GM19452 (cell line): ENCODE data around the gene ANK2.
A peak's percentile ranks its signal among the peaks of the same experiment; 100 is the strongest.

ENCODE experiments used
- ATAC-seq: cut with Tn5 transposase; IDR thresholded peaks from one replicate; pipeline ENCODE4 v1.9.1; 2021; ENCODE audit not compliant: unreplicated experiment

Gene ANK2

GRCh38 chr4:113330200-113330599 is 280.7 kb downstream of the ANK2 start:
- no peak for ATAC-seq

GRCh38 chr4:113331811-113332210 is 282.4 kb downstream of the ANK2 start:
- ATAC-seq = no peak

- ATAC-seq = no peak
These were observed 283.2 kb downstream of the ANK2 start for GRCh38 chr4:113332701-113333100.

GRCh38 chr4:113335746-113336145 is 286.3 kb downstream of the ANK2 start:
- no peak for ATAC-seq

GRCh38 chr4:113336556-113336955 is 287.1 kb downstream of the ANK2 start:
- ATAC-seq = no peak

GRCh38 chr4:113339430-113339813 is 290.0 kb downstream of the ANK2 start:
- no peak for ATAC-seq

GRCh38 chr4:113344100-113344499 is 294.6 kb downstream of the ANK2 start:
- ATAC-seq = no peak

GRCh38 chr4:113347245-113347644 is 297.8 kb downstream of the ANK2 start:
- no peak for ATAC-seq

- no peak for ATAC-seq
These were observed 300.0 kb downstream of the ANK2 start for GRCh38 chr4:113349430-113349829.

- ATAC-seq = no peak
These were observed 301.1 kb downstream of the ANK2 start for GRCh38 chr4:113350576-113350975.

- peak; percentile 99 for ATAC-seq
These were observed 306.3 kb downstream of the ANK2 start for GRCh38 chr4:113355550-113356371.

- ATAC-seq = no peak
These were observed 307.0 kb downstream of the ANK2 start for GRCh38 chr4:113356453-113356852.

- no peak for ATAC-seq
These were observed 309.3 kb downstream of the ANK2 start for GRCh38 chr4:113358784-113359183.

GRCh38 chr4:113365377-113365776 is 315.9 kb downstream of the ANK2 start:
- ATAC-seq = no peak

GRCh38 chr4:113368056-113368455 is 318.6 kb downstream of the ANK2 start:
- no peak for ATAC-seq

GRCh38 chr4:113371111-113371510 is 321.7 kb downstream of the ANK2 start:
- ATAC-seq = no peak

- no peak for ATAC-seq
These were observed 326.7 kb downstream of the ANK2 start for GRCh38 chr4:113375964-113376666.

- no peak for ATAC-seq
These were observed 329.4 kb downstream of the ANK2 start for GRCh38 chr4:113378836-113379235.

GRCh38 chr4:113382704-113383103 is 333.3 kb downstream of the ANK2 start:
- no peak for ATAC-seq

- no peak for ATAC-seq
These were observed 333.8 kb downstream of the ANK2 start for GRCh38 chr4:113383111-113383785.

- ATAC-seq = no peak
These were observed 335.1 kb downstream of the ANK2 start for GRCh38 chr4:113384600-113384999.
